GM12872 (cell line): ENCODE measurements around the gene DDX55.

Source experiments
- CTCF ChIP-seq: IDR thresholded peaks from 3 replicates; pipeline ENCODE4 v1.5.1; 2011; ENCODE audit warnings: low read depth, mild to moderate bottlenecking, low read length, moderate library complexity; ENCODE audit not compliant: insufficient read depth

DDX55 gene

DNA sequence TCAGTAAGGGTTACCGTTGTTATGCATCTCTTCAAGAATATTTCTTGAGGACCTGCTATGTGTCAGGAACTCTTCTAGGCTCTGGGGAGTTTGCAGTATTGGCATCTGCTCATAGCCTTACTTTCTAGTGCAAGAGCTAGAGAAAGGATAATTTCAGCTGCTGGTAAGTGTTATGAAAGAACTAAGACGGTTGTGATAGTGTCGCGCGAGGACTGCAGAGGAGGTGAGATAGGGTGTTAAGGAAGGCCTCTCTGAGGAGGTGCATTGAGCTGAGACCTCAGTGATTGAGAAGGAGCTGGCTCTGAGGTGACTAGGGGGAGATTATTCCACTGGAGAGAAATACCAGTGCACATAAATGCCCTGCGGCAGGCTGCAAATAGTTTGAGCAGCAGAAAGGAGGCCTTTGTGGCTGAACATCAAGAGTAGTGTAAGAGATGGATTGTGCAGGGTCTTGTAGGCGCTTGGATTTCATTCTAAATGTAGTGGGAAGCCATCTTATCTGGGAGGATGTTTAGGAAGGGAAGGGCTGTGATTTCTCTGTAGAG is 824 bp downstream of the DDX55 start:
- TF ChIP-seq CTCF: no peak

DNA sequence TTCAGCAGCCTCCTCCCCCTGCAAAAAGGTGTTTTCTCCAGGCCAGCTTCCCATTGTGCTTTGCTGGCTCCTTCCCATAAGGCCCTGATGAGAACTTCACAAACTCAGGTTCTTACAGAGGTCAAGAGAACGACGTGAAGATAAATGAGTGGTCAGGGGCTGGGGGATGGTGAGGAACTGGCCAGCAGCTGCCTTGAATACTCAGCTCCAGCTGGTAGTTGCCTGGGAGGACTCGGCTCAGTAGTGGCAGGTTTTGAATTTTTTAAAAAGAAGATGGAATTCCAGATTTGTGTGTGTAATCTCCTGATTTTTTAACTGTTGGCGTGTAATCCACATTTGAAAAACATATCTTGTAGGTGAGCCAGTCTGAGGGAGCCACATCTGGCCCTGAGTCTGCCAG is 5.9 kb downstream of the DDX55 start:
- no peak for TF ChIP-seq CTCF

GRCh38 chr12:123608182-123608581 is 6.3 kb downstream of the DDX55 start:
- TF ChIP-seq CTCF: no peak

DNA sequence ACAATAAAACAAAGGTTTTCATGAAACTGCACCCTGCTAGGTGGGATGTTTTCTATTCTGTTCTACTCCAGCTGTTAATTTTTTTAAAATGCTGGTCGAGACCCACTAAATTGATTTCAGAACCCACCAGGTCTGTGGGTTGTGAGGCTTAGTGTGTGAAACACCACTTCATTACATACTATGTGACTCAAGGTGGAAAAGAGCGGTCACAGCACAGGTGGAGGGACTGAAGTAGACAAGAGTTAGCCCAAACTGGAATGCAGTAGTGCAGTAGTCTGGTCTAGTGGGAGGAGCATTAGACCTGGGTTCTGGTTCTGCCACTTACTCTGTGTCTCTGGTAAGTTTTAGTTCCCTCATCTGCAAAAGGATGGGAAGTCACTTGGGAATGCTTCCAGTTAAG is 12.2 kb downstream of the DDX55 start:
- no peak for TF ChIP-seq CTCF

DNA sequence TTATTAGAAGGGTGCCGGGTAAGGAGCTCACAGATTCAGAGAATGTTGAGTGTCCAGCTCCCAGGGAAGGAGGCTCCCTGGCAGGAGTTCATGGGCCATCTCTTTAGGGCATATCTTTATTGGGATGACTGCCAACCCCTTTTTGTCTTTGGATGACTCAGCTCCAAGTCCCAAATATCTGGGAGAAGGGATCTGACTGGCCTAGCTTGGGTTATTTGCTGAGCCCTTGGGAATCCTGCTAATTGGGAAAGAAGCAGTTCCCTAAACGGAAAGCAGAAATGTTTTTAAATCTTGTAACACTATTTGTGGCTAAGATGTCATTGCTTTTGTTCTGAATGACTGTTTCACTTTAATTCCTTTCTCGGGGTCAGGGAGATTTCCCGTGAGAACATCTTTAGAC is 12.6 kb downstream of the DDX55 start:
- TF ChIP-seq CTCF: no peak

DNA sequence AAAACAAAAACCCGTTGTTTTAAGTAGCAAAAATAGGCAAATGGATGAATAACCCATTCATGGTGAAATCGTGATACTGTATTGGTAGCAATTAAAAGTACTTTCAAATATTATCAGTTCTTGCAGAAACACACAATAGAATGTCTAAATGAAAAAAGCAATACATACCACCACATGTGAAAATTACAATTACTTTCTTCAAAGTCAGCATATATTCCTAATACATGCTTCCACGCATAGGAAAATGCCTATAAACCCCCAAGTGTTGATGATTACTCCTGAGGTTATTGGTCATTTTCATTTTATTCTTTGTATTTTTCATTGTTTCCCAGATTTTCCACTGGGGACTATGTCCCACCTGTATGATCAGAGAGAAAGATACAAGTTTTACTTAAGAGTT is 15.2 kb downstream of the DDX55 start:
- TF ChIP-seq CTCF: no peak

GRCh38 chr12:123617580-123617979 is 15.7 kb downstream of the DDX55 start:
- TF ChIP-seq CTCF: no peak

DNA sequence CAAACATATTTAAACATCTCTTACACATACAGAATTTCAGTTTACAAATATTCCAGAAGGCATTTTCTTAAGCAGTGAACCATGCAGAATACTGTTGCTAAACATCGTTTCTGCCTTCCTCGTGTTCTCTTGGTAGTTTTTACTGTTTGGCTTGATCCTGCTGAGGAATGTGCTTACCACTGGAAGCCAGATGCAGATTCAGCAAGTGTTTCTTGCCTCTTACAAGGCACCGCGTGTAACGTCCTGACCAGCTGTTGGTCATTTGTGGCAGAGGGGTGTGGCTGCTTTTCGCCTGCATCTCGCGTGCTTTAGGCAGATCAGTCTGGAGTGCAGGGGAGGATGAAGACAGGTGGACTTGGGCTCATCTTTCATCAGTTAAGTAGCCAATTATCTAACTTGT is 19.2 kb downstream of the DDX55 start:
- TF ChIP-seq CTCF: no peak
